ENCODE data around the gene MTARC1. TPM values are rescaled to one million over a fixed set of nuclear protein-coding genes. Genes with fewer than 3 reads are reported as not detected.

The MTARC1 gene
- total RNA-seq, 1 experiment from 2014 or later, result 0.74 TPM

DNA sequence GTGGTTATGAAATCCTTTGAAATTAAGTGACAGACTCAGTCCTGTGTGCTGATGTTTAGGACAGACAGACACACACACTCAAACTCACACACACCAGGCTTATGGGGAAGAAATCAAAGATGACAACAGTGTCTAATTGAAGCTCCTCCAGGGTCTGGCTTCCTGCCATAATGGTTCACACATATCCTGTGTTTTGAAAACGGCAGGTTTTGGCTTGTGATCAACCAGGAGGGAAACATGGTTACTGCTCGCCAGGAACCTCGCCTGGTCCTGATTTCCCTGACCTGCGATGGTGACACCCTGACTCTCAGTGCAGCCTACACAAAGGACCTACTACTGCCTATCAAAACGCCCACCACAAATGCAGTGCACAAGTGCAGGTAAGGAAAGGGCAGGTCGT, 4.6 kb downstream of the MTARC1 start:
- intact Hi-C loops (cut with micrococcal nuclease; ENCODE audit: unreplicated experiment) (no loop called here), in situ Hi-C loops (cut with HindIII; ENCODE audit: low pct_unique_long_range_greater_than_20kb, low sequenced_read_pairs) (no loop called here)
- Histone ChIP-seq H3K9me3 (ENCODE audit: control insufficient read depth, insufficient read depth, low read depth, low read length) (no peaks in the 10 kb centered on the region), H3K4me1 (ENCODE audit: control insufficient read depth, insufficient read depth, low read length) (no peaks in the 10 kb centered on the region), H3K27me3 (ENCODE audit: control insufficient read depth, insufficient read depth, low read length) (no peaks in the 10 kb centered on the region), H3K27ac (ENCODE audit: low read length) (no peak overlapping the region), H3K36me3 (ENCODE audit: control insufficient read depth, insufficient read depth, low read length) (no peaks in the 10 kb centered on the region; the same call in 1 of the 2 replicates), H3K4me3 (ENCODE audit: low read depth in 2 of 2, low read length in 2 of 2) (no peak overlapping the region)
- no TSS peak for BruUV-seq (replicated peaks)
- TF ChIP-seq TCF7L2 (IDR thresholded peaks at IDR 0.05; ENCODE audit: low read depth, low read length) (no peak), REST (IDR thresholded peaks at IDR 0.05; ENCODE audit: insufficient read depth in 1 of 2, low read depth in 2 of 2, low read length in 1 of 2) (no peak), SIN3A (IDR thresholded peaks at IDR 0.05; ENCODE audit: borderline replicate concordance, insufficient read depth, low read depth, low read length) (no peak), POLR2AphosphoS5 (IDR thresholded peaks at IDR 0.05; ENCODE audit: low read depth, low read length) (no peak), CTCF (IDR thresholded peaks at IDR 0.05) (no peak)
- CTCF ChIA-PET, result no interaction called here
- POLR2A ChIA-PET, result no interaction called here
- DNase-seq (ENCODE audit: low read depth, low spot score) (no peak), ATAC-seq (no peak)

- intact Hi-C loops (cut with micrococcal nuclease; ENCODE audit: unreplicated experiment), result no loop called here
- H3K4me1 ChIP-seq (ENCODE audit: control insufficient read depth, insufficient read depth, low read length), result no peaks in the 10 kb centered on the region
- no peak for TF ChIP-seq TCF7L2 (IDR thresholded peaks at IDR 0.05; ENCODE audit: low read depth, low read length)
- no peak for TF ChIP-seq SIN3A (IDR thresholded peaks at IDR 0.05; ENCODE audit: borderline replicate concordance, insufficient read depth, low read depth, low read length)
- TF ChIP-seq REST (IDR thresholded peaks at IDR 0.05; ENCODE audit: insufficient read depth in 1 of 2, low read depth in 2 of 2, low read length in 1 of 2), result no peak
- TF ChIP-seq POLR2AphosphoS5 (IDR thresholded peaks at IDR 0.05; ENCODE audit: low read depth, low read length), result no peak
- TF ChIP-seq CTCF (IDR thresholded peaks at IDR 0.05), result no peak
Observed at GRCh38 chr1:220791956-220792355, 5.2 kb downstream of the MTARC1 start.

More at GRCh38 chr1:220791956-220792355, 5.2 kb downstream of the MTARC1 start:
- DNase-seq (ENCODE audit: low read depth, low spot score) (no peak), ATAC-seq (no peak)
- CTCF ChIA-PET, result no interaction called here
- no peaks in the 10 kb centered on the region for H3K27me3 ChIP-seq (ENCODE audit: control insufficient read depth, insufficient read depth, low read length)
- H3K4me3 ChIP-seq (ENCODE audit: low read depth in 2 of 2, low read length in 2 of 2), result no peak overlapping the region
- in situ Hi-C loops (cut with HindIII; ENCODE audit: low pct_unique_long_range_greater_than_20kb, low sequenced_read_pairs), result no loop called here
- no peak overlapping the region for H3K27ac ChIP-seq (ENCODE audit: low read length)
- POLR2A ChIA-PET, result no interaction called here
- no TSS peak for BruUV-seq (replicated peaks)
- H3K9me3 ChIP-seq (ENCODE audit: control insufficient read depth, insufficient read depth, low read depth, low read length), result no peaks in the 10 kb centered on the region
- no peaks in the 10 kb centered on the region; the same call in 1 of the 2 replicates for H3K36me3 ChIP-seq (ENCODE audit: control insufficient read depth, insufficient read depth, low read length)

Data from Panc1 (cell line).